Spleen (tissue), 11 donors: ENCODE data around the gene KCNAB3. TPM values are rescaled to one million over a fixed set of nuclear protein-coding genes. Genes with fewer than 3 reads are reported as not detected.

ENCODE experiments used
- DNase-seq: peaks from one replicate; pipeline ENCODE4 v3.0.0-alpha.2; 2020
- H3K27ac ChIP-seq, 8 donors: fragments of 200-600 bp; sonication (generic) in 7 of 8; 1 replicate in 4 of 8; 2 replicates in 4 of 8; pipeline versions ENCODE4 v1.5.0 to v1.8.0; 2016 to 2021; ENCODE audit warnings: inconsistent platforms in 4 of 8, mild to moderate bottlenecking in 4 of 8, moderate library complexity in 1 of 8
- H3K27me3 ChIP-seq, 7 donors: fragments of 200-600 bp; sonication (generic) in 6 of 7; replicated peaks in 1 of 7; 1 replicate in 4 of 7; 2 replicates in 3 of 7; pipeline versions ENCODE4 v1.5.0 to v1.8.0; 2016 to 2021; ENCODE audit warnings: inconsistent platforms in 3 of 7, mild to moderate bottlenecking in 1 of 7
- H3K36me3 ChIP-seq, 6 donors: fragments of 200-600 bp; sonication (generic) in 5 of 6; 1 replicate in 4 of 6; 2 replicates in 2 of 6; pipeline versions ENCODE4 v1.5.0 to v1.8.0; 2016 to 2021; ENCODE audit warnings: inconsistent platforms in 2 of 6
- H3K4me1 ChIP-seq, 6 donors: fragments of 200-600 bp; sonication (generic) in 5 of 6; 1 replicate in 3 of 6; 2 replicates in 3 of 6; pipeline versions ENCODE4 v1.5.0 to v1.8.0; 2016 to 2021; ENCODE audit warnings: inconsistent platforms in 3 of 6
- H3K4me3 ChIP-seq, 8 donors: fragments of 200-600 bp; sonication (generic) in 7 of 8; 1 replicate in 4 of 8; 2 replicates in 4 of 8; pipeline versions ENCODE4 v1.5.0 to v1.8.0; 2016 to 2021; ENCODE audit warnings: inconsistent platforms in 4 of 8, mild to moderate bottlenecking in 4 of 8, moderate library complexity in 2 of 8
- H3K9me3 ChIP-seq, 8 donors: fragments of 200-600 bp; sonication (generic) in 7 of 8; 1 replicate in 4 of 8; 2 replicates in 4 of 8; pipeline versions ENCODE4 v1.5.0 to v1.8.0; 2016 to 2021; ENCODE audit warnings: inconsistent platforms in 4 of 8
- POLR2A ChIP-seq, 3 donors: fragments of 450-650 bp; IDR thresholded peaks; one replicate each; pipeline ENCODE4 v1.5.1; 2017; ENCODE audit warnings: antibody characterized with exemption in 3 of 3, mild to moderate bottlenecking in 1 of 3
- POLR2AphosphoS5 ChIP-seq, 3 donors: sonication (generic); formaldehyde crosslinking; IDR thresholded peaks; one replicate each; pipeline ENCODE4 v1.5.1; 2017; ENCODE audit warnings: antibody characterized with exemption in 3 of 3
- WGBS, 5 donors: extraction: QIAGEN DNeasy Blood & Tissue Kit in 3 of 5; methylation state at CpG; one replicate each; pipeline versions ENCODE4 v1.1.5 to v1.1.7; 2013 to 2018; 5-methylcytosine and 5-hydroxymethylcytosine counted together
- intact Hi-C: fragments of 100-400 bp; cut with DNase I; formaldehyde crosslinking; loops from one replicate; pipeline ENCODE4 v1.15.0; 2023; ENCODE audit warnings: low total_unique reads
- polyA plus RNA-seq, 3 donors: library from polyadenylated mRNA; stranded (reverse); fragments of 200-250 nt; gene quantifications; one replicate each; pipeline ENCODE4 v1.2.1, GENCODE V29; 2013
- total RNA-seq, 7 donors: library from RNA; depleted of rRNA in 3 of 7; stranded (reverse); fragments of >200 nt in 3 of 7; fragmentation: NEBNext Ultra II Directional in 4 of 7; extraction: Animal tissue kit (Norgen Biotek cat#: 25700) in 4 of 7; gene quantifications; one replicate each; pipeline versions ENCODE4 v1.1.0 to v1.2.1, GENCODE V29; 2016 to 2021
- TF ChIP-seq, protein P1 (sequence below), 11 experiments: fragments of 200-600 bp in 7 of 11; fragments of 450-650 bp in 4 of 11; sonication (generic) in 4 of 11; IDR thresholded peaks in 8 of 11; conservative IDR thresholded peaks in 3 of 11; 1 replicate in 7 of 11; 2 replicates in 4 of 11; pipeline versions ENCODE4 v1.4.0 to v1.8.0; 2016 to 2021; ENCODE audit warnings: antibody characterized with exemption in 11 of 11, inconsistent platforms in 4 of 11, mild to moderate bottlenecking in 1 of 11
- donor health status: healthy with polysubstance abuse.
- donor health status: DM: no; HTN: no; CAD: no; lungs with moderate emphysema.
- donor health status: DM: no; HTN: no; CAD: no.
- donor health status: Bipolar disorder and iron deficiency.
- donor health status: healthy.
- donor health status: DM: no; HTN: no; CAD: no.
- donor health status: DM: yes; HTN: yes; CAD: no.

The KCNAB3 gene
- total and polyA plus RNA-seq, 10 donors = 1.1 to 6.3 (median 3.6) TPM

DNA sequence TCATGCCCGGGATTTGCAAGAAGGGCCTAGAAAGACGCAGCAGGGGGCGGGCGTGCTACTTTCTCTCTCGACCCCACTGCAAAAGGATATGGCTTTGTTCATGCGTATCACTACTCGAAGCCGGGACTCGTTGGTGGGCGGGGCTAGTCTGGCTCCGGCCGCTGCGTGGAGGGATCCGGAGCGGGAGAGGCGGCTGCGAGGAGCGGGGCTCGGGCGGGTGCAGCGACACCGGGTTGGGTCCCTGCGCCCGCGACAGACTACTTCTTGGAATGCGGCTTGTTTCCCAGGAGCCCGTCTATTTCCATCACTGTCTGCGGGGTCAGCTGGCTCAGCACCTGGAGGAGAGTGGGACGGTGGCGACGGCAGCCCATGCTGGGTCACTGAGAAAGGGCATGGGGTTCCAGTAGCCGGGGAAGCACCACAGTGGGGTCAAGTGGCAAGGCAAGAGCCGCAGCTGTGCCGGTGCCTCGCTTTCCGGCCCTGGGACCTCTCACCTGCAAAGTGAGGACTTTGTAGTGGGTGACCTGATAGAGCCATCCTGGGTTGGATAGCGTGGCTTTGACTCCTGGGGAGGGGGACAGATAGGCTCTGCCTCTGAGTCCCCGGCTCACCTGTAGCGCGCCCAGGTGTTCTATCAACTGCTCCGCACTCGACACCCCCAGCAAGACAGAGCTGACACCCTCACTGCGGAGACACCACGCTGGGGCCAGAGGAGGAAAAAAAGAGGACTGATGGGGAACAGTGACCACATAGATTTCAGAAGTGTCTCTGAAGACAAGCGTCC, 6.6 kb downstream of the KCNAB3 start:
- Histone ChIP-seq H3K27me3 (no peaks in the 10 kb centered on the region), H3K27ac (peak overlapping the region; percentile 52 to 83 (median 76)), H3K9me3 (no peaks in the 10 kb centered on the region), H3K36me3 (peaks cover 0 to 14% (median 0%) of the 10 kb centered on the region in 6 donors), H3K4me3 (peak overlapping the region; percentile 6 to 74 (median 40)), H3K4me1 (peaks cover 5 to 26% (median 17%) of the 10 kb centered on the region in 6 donors)
- intact Hi-C loops = no loop called here
- TF ChIP-seq, protein P1, sequence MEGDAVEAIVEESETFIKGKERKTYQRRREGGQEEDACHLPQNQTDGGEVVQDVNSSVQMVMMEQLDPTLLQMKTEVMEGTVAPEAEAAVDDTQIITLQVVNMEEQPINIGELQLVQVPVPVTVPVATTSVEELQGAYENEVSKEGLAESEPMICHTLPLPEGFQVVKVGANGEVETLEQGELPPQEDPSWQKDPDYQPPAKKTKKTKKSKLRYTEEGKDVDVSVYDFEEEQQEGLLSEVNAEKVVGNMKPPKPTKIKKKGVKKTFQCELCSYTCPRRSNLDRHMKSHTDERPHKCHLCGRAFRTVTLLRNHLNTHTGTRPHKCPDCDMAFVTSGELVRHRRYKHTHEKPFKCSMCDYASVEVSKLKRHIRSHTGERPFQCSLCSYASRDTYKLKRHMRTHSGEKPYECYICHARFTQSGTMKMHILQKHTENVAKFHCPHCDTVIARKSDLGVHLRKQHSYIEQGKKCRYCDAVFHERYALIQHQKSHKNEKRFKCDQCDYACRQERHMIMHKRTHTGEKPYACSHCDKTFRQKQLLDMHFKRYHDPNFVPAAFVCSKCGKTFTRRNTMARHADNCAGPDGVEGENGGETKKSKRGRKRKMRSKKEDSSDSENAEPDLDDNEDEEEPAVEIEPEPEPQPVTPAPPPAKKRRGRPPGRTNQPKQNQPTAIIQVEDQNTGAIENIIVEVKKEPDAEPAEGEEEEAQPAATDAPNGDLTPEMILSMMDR (IDR thresholded peaks at IDR 0.05 in 8 of 11, conservative IDR thresholded peaks at IDR 0.05 in 3 of 11) = peak in 3 of 11 experiments; percentile 4 to 17 (median 10)
- TF ChIP-seq POLR2AphosphoS5 (IDR thresholded peaks at IDR 0.05) = peak; percentile 89 to 91 (median 90)
- peak in 2 of 3 donors; percentile 19 to 73 for TF ChIP-seq POLR2A (IDR thresholded peaks at IDR 0.05)
- WGBS, 5 donors = 22 to 40% (median 25%) methylated on average over 19 to 45 of the region's 45 CpGs
- DNase-seq = peak; percentile 95

DNA sequence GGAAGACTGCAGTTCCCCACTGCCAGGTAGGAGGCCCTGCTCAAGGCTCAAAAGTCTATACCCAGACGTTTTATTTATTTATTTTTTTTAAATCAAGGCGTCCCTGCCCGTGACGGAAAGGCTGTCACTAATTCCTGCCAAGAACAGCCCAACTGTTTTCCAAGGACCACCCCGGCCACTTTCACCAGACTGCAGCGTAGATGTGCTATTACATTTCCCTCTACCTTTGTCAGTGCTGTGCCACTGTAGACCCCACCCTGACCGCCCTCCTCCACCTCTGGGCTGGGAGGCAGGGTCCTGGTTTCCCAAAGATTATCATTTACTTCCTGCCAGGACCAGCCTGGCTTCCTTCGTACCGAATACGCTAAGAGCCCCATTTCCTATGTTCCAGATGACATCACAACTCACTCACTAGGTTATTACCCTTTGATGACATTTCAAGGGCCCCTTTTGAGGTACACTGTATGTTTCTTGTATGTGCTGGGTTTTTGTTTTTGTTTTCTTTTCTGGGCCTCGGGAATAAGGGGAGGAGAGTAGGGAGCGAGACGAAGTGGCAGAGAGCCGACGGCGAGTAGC, 7.3 kb downstream of the KCNAB3 start:
- peaks cover 5 to 26% (median 17%) of the 10 kb centered on the region in 6 donors for H3K4me1 ChIP-seq
- H3K4me3 ChIP-seq = peak overlapping the region; percentile 6 to 74 (median 40)
- TF ChIP-seq POLR2AphosphoS5 (IDR thresholded peaks at IDR 0.05) (no peak), POLR2A (IDR thresholded peaks at IDR 0.05) (no peak)
- TF ChIP-seq, protein P1 (IDR thresholded peaks at IDR 0.05 in 8 of 11, conservative IDR thresholded peaks at IDR 0.05 in 3 of 11) = no peak
- 32 to 41% (median 33%) methylated on average over 16 of the region's 16 CpGs for WGBS, 5 donors
- H3K27me3 ChIP-seq = no peaks in the 10 kb centered on the region
- no peak for DNase-seq
- no peaks in the 10 kb centered on the region for H3K9me3 ChIP-seq
- intact Hi-C loops = no loop called here
- H3K27ac ChIP-seq = peak overlapping the region; percentile 52 to 83 (median 76)
- H3K36me3 ChIP-seq = peaks cover 0 to 8% (median 0%) of the 10 kb centered on the region in 6 donors

DNA sequence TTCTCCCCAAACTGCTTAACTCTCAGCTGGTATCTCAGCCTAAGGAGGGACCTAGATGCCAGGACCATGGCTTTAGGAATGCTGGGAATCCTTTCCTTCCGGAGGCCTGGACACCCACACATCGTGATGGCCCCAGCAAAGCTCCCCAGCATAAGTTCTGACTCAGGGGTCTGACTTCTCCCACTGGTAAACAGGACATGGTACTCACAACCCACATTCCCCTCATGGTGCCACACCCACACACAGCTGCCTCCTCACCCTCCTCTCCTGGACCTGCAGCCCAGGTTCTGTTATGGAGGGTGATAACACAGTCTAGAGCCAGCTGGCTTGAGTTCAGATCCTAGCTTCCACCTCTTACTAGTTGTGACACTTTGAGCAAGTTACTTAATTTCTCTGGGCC, 12.8 kb downstream of the KCNAB3 start:
- Histone ChIP-seq H3K4me3 (peak overlapping the region in 2 of 8 donors; percentile 66 to 78), H3K27me3 (no peaks in the 10 kb centered on the region), H3K4me1 (peaks cover 12 to 39% (median 27%) of the 10 kb centered on the region in 6 donors), H3K9me3 (no peaks in the 10 kb centered on the region), H3K36me3 (peaks cover 0 to 8% (median 4%) of the 10 kb centered on the region in 6 donors), H3K27ac (peak overlapping the region in 3 of 8 donors; percentile 90 to 93 (median 92))
- intact Hi-C loops = loop anchor here (2.0 kb wide), 1 partner anchor 74 kb away; no protein-coding TSS in a partner anchor
- TF ChIP-seq POLR2A (IDR thresholded peaks at IDR 0.05) (no peak), POLR2AphosphoS5 (IDR thresholded peaks at IDR 0.05) (no peak)
- TF ChIP-seq, protein P1 (IDR thresholded peaks at IDR 0.05 in 8 of 11, conservative IDR thresholded peaks at IDR 0.05 in 3 of 11) = no peak
- 90 to 93% (median 91%) methylated on average over 2 of the region's 2 CpGs; no CpG with 5 or more reads in 1 of the 5 donors for WGBS, 5 donors
- no peak for DNase-seq

DNA sequence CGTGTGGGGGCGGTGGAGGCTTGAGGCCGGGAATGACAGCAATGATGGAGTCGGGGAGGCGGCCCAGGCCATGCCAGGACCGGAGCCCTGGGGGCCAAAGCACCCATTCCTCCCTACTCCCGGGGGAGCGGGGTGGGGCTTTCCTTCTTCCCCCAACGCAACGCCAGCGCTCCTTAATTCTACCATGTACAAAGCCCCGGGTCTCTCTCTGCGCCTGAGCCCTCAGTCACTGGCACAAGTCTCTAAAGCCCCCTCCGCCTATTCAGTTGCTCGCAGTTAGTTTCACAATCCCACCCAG, 13.3 kb downstream of the KCNAB3 start:
- 52 to 68% (median 55%) methylated on average over 10 to 15 of the region's 15 CpGs for WGBS, 5 donors
- H3K36me3 ChIP-seq = peaks cover 0 to 12% (median 9%) of the 10 kb centered on the region in 6 donors
- no peaks in the 10 kb centered on the region for H3K27me3 ChIP-seq
- H3K27ac ChIP-seq = peak overlapping the region; percentile 83 to 94 (median 92)
- H3K9me3 ChIP-seq = no peaks in the 10 kb centered on the region
- no peak for DNase-seq
- intact Hi-C loops = loop anchor here (2.0 kb wide), 1 partner anchor 74 kb away; no protein-coding TSS in a partner anchor
- peak overlapping the region; percentile 31 to 78 (median 74) for H3K4me3 ChIP-seq
- TF ChIP-seq POLR2AphosphoS5 (IDR thresholded peaks at IDR 0.05) (no peak), POLR2A (IDR thresholded peaks at IDR 0.05) (no peak)
- TF ChIP-seq, protein P1 (IDR thresholded peaks at IDR 0.05 in 8 of 11, conservative IDR thresholded peaks at IDR 0.05 in 3 of 11) = no peak
- peaks cover 12 to 39% (median 27%) of the 10 kb centered on the region in 6 donors for H3K4me1 ChIP-seq
